Left renal pelvis (tissue), 4 donors: ENCODE results near the gene APRT. TPM values are rescaled to one million over a fixed set of nuclear protein-coding genes. Genes with fewer than 3 reads are reported as not detected.
"Not testable (repeated sequence)": the region's sequence is repeated elsewhere in the genome, so short reads cannot be mapped to it uniquely, and the experiment has no call there.

ENCODE experiments used
- DNase-seq, 4 donors: peaks; one replicate each; pipeline ENCODE4 v3.0.0-alpha.2; 2013; ENCODE audit warnings: low read depth in 4 of 4, low spot score in 3 of 4
- polyA plus RNA-seq, 4 donors: library from polyadenylated mRNA; unstranded; fragments of 120-200 nt; gene quantifications; one replicate each; pipeline ENCODE4 v1.2.1, GENCODE V29; 2013; ENCODE audit not compliant: insufficient read length in 4 of 4

APRT gene
- polyA plus RNA-seq, 4 donors: 57.9 to 122 (median 80.7) TPM

GRCh38 chr16:88824256-88825077 lies 12.7 kb upstream of the APRT start:
- no peak for DNase-seq

- not testable (repeated sequence) for DNase-seq
These were observed 11.9 kb upstream of the APRT start for GRCh38 chr16:88823646-88824045.

DNA sequence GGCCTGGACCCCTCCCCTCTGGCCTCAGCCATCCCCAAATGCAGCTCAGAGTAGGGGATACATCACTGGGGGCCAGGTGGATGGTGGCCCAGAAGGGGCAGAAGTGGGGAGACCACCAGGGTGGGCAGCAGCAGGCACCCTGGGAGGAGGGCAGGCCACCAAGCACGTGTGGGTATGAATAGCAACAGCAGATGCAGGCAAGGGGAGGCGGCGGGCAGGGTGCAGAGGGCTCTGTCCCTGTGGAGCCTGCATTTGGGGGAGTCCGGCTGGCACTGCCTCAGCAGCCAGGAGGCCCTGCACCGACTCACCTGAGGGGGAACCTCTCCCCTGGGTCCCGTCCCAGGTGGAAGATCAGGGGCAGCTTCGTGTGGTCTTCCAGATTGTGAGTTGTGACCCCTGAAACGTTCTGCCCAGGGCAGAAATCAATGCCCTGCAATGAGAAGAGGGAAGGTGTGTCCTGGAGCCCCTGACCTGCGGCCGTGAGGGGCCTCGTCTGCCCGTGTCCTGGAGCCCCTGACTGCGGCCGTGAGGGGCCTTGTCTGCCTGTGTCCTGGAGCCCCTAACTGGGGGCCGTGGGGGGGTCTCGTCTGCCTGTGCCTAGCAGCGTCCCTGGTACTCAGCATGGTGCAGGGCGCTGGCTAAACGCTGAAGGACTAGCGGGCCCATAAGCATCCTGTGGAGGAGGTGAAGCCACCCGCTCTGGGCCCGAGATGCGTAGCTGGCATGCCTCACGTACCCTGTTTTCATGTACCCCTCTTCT lies 10.7 kb upstream of the APRT start:
- no peak for DNase-seq

GRCh38 chr16:88821168-88821850 lies 9.6 kb upstream of the APRT start:
- no peak for DNase-seq

DNA sequence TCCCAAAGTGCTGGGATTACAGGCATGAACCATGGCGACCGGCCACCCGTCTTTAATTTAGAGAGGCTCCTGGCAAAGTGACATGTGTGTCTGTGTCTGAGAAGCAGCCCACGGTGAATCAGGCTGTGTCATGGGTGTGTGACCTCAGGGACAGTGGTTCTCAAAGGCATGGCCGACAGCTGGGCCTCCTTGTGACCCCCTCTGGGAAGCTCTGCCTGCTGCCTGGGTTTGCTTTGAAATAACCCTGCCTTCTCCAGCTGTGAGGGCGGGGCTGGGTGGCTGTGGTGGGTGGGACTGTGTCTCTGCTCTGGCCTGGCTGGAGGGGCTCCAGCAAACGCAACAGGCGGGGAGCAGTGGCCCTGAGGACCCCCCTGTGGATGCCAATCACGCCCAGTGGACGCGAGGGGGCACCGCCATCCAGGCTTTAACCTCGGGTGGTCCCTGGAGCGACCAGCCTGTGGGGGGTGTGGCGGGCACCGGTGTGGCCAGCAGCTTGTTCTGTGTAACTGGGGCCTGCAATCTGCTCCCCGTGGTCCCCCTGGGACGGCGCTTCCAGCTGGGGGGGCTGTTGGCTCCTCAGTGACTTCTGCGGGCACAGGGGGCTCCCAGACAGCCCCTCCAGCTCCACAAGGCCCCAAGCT lies 8.8 kb upstream of the APRT start:
- DNase-seq: no peak

GRCh38 chr16:88819126-88819525 lies 7.4 kb upstream of the APRT start:
- DNase-seq: no peak

- DNase-seq: no peak
These were observed 6.8 kb upstream of the APRT start for GRCh38 chr16:88818575-88818874.

DNA sequence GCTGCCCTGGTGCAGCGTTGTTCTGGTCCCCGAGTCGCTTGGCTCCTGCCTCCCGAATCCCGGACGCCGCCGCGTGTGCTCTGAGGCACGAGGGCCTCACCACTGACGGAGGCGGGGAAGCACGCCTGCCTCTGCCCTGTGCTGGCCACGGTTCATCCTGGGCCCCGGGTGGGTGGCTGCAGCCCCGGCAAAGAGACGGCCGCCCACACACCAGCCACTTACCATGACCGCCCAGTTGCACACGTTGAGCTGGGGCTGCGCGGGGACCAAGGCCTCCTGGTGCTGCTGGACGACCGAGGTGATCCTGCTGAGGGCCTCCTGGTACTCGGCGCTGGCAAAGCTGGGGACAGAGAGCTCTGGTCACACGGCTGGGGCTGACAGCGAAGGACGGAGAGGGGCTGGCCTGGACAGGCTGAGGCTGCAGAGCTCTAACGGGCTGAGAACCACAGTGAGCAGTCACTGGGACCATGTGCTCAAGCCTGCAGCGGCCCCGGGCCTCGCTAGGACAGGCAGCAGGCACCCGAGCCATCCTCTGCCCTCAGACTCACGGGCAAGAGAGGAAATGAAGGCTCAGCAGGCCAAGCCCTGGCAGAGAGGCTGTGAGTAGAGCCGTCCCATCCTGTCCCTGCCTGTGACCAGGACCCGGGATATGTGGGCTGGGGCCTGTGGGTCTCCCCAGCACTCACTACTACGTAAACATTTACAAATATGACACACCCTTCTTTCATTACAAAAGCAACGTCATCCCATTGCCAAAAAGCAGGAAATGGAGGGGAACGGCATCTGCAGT lies 6.3 kb upstream of the APRT start:
- no peak for DNase-seq

- DNase-seq: no peak
These were observed 5.2 kb upstream of the APRT start for GRCh38 chr16:88816736-88817535.

DNA sequence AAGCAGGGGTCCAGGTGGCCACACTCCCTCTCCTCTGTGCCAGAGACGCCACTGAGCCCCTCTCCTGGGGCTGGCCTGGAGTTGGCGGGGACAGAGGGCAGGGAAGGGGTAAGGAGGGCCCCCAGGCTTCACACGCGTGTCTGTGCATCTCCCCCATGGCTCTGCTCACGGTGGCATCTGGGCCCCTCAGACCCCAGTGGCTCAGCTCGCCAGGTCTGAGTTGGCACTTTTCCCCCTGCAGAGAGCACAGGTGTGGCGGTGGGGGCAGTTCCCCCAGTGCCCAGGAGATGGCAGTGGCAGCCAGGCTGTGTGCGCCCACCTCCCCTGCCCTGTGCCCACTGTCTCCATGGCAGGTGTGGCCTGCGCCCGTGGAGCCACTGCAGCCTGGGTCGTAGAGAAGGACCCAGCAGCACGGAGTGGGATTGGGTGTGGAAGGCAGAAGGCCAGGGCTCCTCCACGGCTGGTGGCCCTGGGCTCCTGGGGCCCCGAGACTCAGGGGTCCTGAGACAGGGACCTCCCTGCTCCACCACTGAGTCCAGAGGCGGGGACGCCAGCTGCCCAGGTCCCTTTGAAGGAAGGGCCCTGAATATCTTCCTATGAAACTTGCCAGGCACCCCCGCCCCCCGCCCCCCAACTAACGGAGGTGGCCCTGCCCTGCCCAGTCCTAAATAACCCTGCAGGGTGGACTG lies 4.3 kb upstream of the APRT start:
- DNase-seq: no peak

DNA sequence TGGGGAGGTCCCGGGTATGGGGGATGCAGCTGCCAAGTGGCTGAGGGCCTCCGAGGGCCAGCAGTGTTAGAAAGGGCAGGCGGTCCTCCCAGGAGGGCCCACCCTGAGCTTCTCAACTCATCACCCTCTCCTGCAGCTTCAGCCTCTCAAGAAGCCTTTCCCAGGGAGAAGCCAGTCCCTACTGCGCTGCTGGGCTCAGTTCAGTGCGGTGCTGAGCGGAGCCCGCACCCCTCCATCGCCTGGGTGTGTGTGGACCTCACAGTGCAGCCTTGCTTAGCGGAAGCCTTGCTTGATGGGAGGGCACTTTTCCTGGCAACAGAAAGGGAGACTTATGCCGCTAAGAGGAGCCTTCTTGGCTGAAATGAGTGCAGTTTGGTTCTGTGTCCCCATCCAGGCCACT lies 3.5 kb upstream of the APRT start:
- DNase-seq: no peak

GRCh38 chr16:88814144-88814502 lies 2.4 kb upstream of the APRT start:
- no peak for DNase-seq

DNA sequence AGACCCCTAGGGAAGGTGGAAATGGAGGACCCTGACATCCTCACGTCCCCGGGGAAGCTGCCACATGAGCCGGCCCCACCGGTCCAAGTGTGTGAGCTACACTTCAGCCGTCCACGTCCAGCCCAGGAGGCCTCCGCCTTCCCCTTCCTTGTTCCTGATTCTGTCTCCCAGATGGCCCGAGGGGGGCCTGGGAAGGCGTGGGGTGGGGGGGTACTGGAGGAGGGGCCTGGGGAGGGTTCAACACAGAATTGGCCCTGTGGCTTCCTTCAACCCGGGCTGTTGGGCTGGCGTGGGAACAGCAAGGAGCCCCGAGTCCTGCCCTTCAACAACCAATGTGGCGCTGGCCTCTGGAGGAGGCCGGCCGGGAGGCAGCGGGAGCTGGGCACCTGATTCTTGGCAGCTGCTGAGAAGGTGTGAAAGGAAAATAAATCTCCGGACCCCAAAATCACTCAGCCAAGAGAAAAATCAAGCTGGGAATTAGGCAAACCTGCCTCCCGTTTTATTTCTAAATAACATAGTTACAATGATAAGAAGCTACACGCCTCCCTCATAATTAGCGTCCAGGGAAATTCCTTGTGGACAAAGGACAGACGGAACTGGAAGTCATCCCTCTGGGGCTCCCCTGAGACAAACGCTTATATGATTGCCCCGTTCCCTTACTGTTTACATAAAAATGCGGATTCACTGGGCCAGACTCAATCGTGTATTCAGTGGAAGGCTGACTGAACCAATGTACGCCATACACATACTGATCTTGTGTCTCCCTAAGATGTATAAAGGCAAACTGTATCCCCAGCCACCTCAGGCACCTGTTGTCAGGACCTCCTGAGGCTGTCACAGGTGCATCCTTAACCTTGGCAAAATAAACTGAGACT lies 1.8 kb upstream of the APRT start:
- no peak for DNase-seq

DNA sequence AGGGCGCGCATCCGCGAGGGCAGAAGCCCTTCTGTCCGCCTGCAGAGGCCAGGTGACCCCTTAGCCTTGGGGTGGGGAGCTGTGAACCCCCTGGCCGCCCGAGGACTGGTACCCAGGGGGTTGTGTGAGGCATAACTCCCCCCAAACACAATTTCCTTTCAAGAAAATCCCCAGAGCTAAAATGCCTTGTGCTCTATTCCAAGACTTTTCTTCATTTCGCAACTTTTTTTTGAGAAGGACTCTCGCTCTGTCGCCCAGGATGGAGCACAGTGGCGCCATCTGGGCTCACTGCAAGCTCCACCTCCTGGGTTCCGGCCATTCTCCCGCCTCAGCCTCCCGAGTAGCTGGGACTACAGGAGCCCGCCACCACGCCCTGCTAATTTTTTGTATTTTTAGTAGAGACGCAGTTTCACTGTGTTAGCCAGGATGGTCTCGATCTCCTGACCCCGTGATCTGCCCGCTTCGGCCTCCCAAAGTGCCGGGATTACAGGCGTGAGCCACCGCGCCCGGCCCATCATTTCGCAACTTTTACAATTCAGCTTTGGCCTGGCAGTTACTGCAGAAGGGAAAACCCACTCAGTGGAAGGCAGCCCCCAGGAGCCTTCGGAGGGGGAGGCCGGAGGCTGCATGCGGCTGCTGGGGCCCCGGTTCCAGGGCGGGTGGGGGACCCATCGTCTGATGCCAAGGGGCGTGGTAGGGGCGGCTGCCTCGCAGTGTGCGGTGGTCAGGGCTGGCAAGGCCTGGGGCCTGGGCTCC lies 963 bp upstream of the APRT start:
- no peak for DNase-seq

GRCh38 chr16:88810912-88811768 lies 588 bp downstream of the APRT start:
- DNase-seq: peak in 3 of 4 donors; percentile 59 to 69 (median 68)

GRCh38 chr16:88810166-88810911 lies 1.4 kb downstream of the APRT start:
- no peak for DNase-seq
